Astrocyte (in vitro differentiated cells and primary cell): ENCODE results near the gene ZMIZ1. TPM values are rescaled to one million over a fixed set of nuclear protein-coding genes. Genes with fewer than 3 reads are reported as not detected.

ENCODE experiments used
- DNase-seq: peaks from one replicate; pipeline ENCODE4 v3.0.0-alpha.2; 2010; ENCODE audit warnings: low read depth
- FAIRE-seq: peaks from 2 replicates; lab custom pipeline; 2011; peaks lifted over from hg19 to GRCh38; lab: Jason Lieb, UNC
- H2AFZ ChIP-seq: 2 replicates; pipeline ENCODE4 v1.6.0; 2012; ENCODE audit warnings: low read depth, low read length, inconsistent platforms
- H3K27ac ChIP-seq: 2 replicates; pipeline ENCODE4 v1.5.1; 2011; ENCODE audit warnings: low read depth, low read length, inconsistent platforms
- H3K27me3 ChIP-seq: 2 replicates; pipeline ENCODE4 v1.6.0; 2011; ENCODE audit warnings: low read length, inconsistent platforms; ENCODE audit not compliant: insufficient read depth
- H3K36me3 ChIP-seq: 2 replicates; pipeline ENCODE4 v1.5.1; 2011; ENCODE audit warnings: low read length, inconsistent platforms; ENCODE audit not compliant: insufficient read depth
- H3K4me1 ChIP-seq: 2 replicates; pipeline ENCODE4 v1.5.1; 2011; ENCODE audit warnings: low read length, inconsistent platforms; ENCODE audit not compliant: insufficient read depth
- H3K4me2 ChIP-seq: 2 replicates; pipeline ENCODE4 v1.6.0; 2012; ENCODE audit warnings: low read length, inconsistent platforms
- H3K4me3 ChIP-seq: 2 replicates; pipeline ENCODE4 v1.5.1; 2011; ENCODE audit warnings: low read depth, mild to moderate bottlenecking, low read length, inconsistent platforms; ENCODE audit not compliant: insufficient read depth
- H3K79me2 ChIP-seq: 2 replicates; pipeline ENCODE4 v1.6.0; 2012; ENCODE audit warnings: mild to moderate bottlenecking, low read length, inconsistent platforms; ENCODE audit not compliant: insufficient read depth
- H3K9ac ChIP-seq: 2 replicates; pipeline ENCODE4 v1.6.0; 2012; ENCODE audit warnings: mild to moderate bottlenecking, low read length, inconsistent platforms
- H3K9me3 ChIP-seq: 2 replicates; pipeline ENCODE4 v1.5.1; 2012; ENCODE audit warnings: low read depth, mild to moderate bottlenecking, low read length, inconsistent platforms; ENCODE audit not compliant: insufficient read depth
- H4K20me1 ChIP-seq: 2 replicates; pipeline ENCODE4 v1.6.0; 2012; ENCODE audit warnings: low read length, inconsistent platforms; ENCODE audit not compliant: insufficient read depth
- H3K27ac Mint-ChIP-seq: one replicate; pipeline ENCODE4 v1.8.0; 2021; ENCODE audit warnings: mild to moderate bottlenecking, mixed read lengths; ENCODE audit not compliant: unreplicated experiment
- H3K27me3 Mint-ChIP-seq: one replicate; pipeline ENCODE4 v1.8.0; 2021; ENCODE audit warnings: low read depth, mixed read lengths; ENCODE audit not compliant: unreplicated experiment
- H3K36me3 Mint-ChIP-seq: one replicate; pipeline ENCODE4 v1.8.0; 2021; ENCODE audit warnings: low read depth, mixed read lengths; ENCODE audit not compliant: unreplicated experiment
- H3K4me1 Mint-ChIP-seq: one replicate; pipeline ENCODE4 v1.8.0; 2021; ENCODE audit warnings: low read depth, mixed read lengths; ENCODE audit not compliant: unreplicated experiment
- H3K4me3 Mint-ChIP-seq: one replicate; pipeline ENCODE4 v1.8.0; 2021; ENCODE audit warnings: mild to moderate bottlenecking, moderate library complexity, mixed read lengths; ENCODE audit not compliant: unreplicated experiment
- H3K9me3 Mint-ChIP-seq: one replicate; pipeline ENCODE4 v1.8.0; 2021; ENCODE audit warnings: mild to moderate bottlenecking, mixed read lengths; ENCODE audit not compliant: unreplicated experiment
- EZH2 ChIP-seq: IDR thresholded peaks from 2 replicates; pipeline ENCODE4 v1.6.1; 2012; ENCODE audit warnings: mild to moderate bottlenecking, low read length, inconsistent platforms; ENCODE audit not compliant: insufficient read depth
- total RNA-seq: library from RNA; stranded (reverse); gene quantifications from 2 replicates; pipeline ENCODE4 v1.2.1, GENCODE V29; 2021
- TF ChIP-seq, protein P1 (sequence below): IDR thresholded peaks from 2 replicates; pipeline ENCODE4 v1.5.1; 2011; ENCODE audit warnings: low read depth, mild to moderate bottlenecking, inconsistent platforms, low read length, moderate library complexity; ENCODE audit not compliant: insufficient read depth

Gene ZMIZ1
- total RNA-seq, 1 donor from 2014 or later: 45.5 TPM

DNA sequence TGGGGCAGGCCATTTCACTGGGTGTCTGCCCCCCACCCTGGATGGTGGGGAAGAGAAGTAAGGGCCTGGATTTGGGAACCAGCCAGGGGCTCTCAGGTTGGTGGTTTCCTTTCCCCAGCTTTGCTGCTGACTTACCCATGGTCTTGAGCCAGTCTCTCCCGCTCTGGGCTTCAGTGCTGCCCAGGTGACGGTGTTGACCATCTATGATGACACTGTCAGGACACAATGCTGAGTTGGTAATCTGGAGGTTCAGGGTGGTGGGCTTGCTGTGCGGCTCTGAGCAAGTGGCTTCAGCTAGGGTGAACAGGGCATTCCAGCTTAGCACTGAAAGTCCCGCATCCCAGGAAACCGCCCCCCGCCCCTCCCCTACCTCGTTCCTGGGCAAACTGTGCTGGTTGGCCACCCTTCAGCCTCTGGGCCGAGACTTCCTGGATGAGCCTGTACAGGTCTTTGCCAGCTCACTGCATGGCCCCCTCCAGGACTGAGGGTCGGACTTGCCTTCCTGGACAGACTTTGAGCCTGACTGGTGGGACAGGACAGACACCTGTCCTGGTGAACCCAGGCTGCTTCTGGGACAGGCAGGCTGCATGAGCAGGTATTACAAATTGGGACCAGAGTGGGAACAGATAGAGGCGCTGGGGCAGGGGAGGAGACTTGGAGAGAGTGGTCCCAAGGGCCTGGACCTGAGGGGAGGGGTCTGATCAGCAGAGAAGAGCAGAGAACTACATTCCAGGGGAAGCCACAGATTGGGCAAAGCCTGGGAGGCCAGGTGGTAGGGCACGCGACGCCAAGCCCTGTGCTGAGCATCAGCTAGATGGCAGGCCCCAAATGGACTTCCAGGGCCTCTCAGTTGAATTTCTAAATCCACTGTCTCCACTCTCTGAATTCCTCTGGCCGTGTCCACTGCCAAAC, 19.9 kb upstream of the ZMIZ1 start:
- Mint-ChIP-seq H3K9me3 (no peaks in the 10 kb centered on the region), H3K27ac (no peak overlapping the region), H3K4me3 (no peak overlapping the region), H3K36me3 (peaks cover 2% of the 10 kb centered on the region), H3K27me3 (peaks cover 35% of the 10 kb centered on the region), H3K4me1 (peaks cover 7% of the 10 kb centered on the region)
- DNase-seq (no peak), FAIRE-seq (no peak)
- H3K9me3 ChIP-seq: no peaks in the 10 kb centered on the region
- H3K4me1 ChIP-seq: peaks cover 3% of the 10 kb centered on the region
- H3K79me2 ChIP-seq: no peaks in the 10 kb centered on the region
- H3K4me2 ChIP-seq: no peak overlapping the region
- no peak overlapping the region for H3K9ac ChIP-seq
- H3K36me3 ChIP-seq: no peaks in the 10 kb centered on the region
- peaks cover 3% of the 10 kb centered on the region for H3K27me3 ChIP-seq
- no peak overlapping the region for H3K27ac ChIP-seq
- no peak overlapping the region for H3K4me3 ChIP-seq
- no peak for TF ChIP-seq EZH2
- TF ChIP-seq, protein P1, sequence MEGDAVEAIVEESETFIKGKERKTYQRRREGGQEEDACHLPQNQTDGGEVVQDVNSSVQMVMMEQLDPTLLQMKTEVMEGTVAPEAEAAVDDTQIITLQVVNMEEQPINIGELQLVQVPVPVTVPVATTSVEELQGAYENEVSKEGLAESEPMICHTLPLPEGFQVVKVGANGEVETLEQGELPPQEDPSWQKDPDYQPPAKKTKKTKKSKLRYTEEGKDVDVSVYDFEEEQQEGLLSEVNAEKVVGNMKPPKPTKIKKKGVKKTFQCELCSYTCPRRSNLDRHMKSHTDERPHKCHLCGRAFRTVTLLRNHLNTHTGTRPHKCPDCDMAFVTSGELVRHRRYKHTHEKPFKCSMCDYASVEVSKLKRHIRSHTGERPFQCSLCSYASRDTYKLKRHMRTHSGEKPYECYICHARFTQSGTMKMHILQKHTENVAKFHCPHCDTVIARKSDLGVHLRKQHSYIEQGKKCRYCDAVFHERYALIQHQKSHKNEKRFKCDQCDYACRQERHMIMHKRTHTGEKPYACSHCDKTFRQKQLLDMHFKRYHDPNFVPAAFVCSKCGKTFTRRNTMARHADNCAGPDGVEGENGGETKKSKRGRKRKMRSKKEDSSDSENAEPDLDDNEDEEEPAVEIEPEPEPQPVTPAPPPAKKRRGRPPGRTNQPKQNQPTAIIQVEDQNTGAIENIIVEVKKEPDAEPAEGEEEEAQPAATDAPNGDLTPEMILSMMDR: no peak
- H2AFZ ChIP-seq: no peak overlapping the region
- no peaks in the 10 kb centered on the region for H4K20me1 ChIP-seq

- no peaks in the 10 kb centered on the region for H3K36me3 ChIP-seq
- H3K27ac ChIP-seq: no peak overlapping the region
- no peaks in the 10 kb centered on the region for H3K36me3 Mint-ChIP-seq
- H3K9ac ChIP-seq: no peak overlapping the region
- H3K79me2 ChIP-seq: no peaks in the 10 kb centered on the region
- H3K4me1 Mint-ChIP-seq: peaks cover 7% of the 10 kb centered on the region
- H4K20me1 ChIP-seq: no peaks in the 10 kb centered on the region
- H3K9me3 ChIP-seq: no peaks in the 10 kb centered on the region
- no peak overlapping the region for H3K4me3 ChIP-seq
- H3K27me3 Mint-ChIP-seq: peaks cover 29% of the 10 kb centered on the region
- no peaks in the 10 kb centered on the region for H3K9me3 Mint-ChIP-seq
- no peak overlapping the region for H3K27ac Mint-ChIP-seq
- H3K4me1 ChIP-seq: peaks cover 3% of the 10 kb centered on the region
- FAIRE-seq: no peak
- no peak overlapping the region for H3K4me2 ChIP-seq
- no peak overlapping the region for H3K4me3 Mint-ChIP-seq
- DNase-seq: peak; percentile 22
- H3K27me3 ChIP-seq: peaks cover 3% of the 10 kb centered on the region
- H2AFZ ChIP-seq: no peak overlapping the region
- no peak for TF ChIP-seq EZH2
- TF ChIP-seq, protein P1: no peak
Measured at GRCh38 chr10:79049931-79050895, 18.6 kb upstream of the ZMIZ1 start.
